ENCODE data around the gene FBXO8. TPM values are rescaled to one million over a fixed set of nuclear protein-coding genes. Genes with fewer than 3 reads are reported as not detected.

The FBXO8 gene
- total RNA-seq: 32.9 and 41.2 TPM in 2 replicates

GRCh38 chr4:174283507-174284471 lies at the start of gene FBXO8, which contains the start of gene CEP44:
TSS of gene FBXO8 (minus strand) at chr4:174283667. CDS start at chr4:174263092, 20,575 bp downstream.
TSS of gene CEP44 (plus strand) at chr4:174283911. CDS start at chr4:174299122, 15,211 bp downstream.

Other genes with a start within 250 kb of the FBXO8 start
- gene CEP44, start 244 bp upstream of the FBXO8 start, total RNA-seq: 15.7 and 17.2 TPM in 2 replicates
- not detected in 2 replicates for gene HPGD, start 238.8 kb upstream of the FBXO8 start, total RNA-seq